Measurements from ENCODE around the gene EP300.

EP300 gene

DNA sequence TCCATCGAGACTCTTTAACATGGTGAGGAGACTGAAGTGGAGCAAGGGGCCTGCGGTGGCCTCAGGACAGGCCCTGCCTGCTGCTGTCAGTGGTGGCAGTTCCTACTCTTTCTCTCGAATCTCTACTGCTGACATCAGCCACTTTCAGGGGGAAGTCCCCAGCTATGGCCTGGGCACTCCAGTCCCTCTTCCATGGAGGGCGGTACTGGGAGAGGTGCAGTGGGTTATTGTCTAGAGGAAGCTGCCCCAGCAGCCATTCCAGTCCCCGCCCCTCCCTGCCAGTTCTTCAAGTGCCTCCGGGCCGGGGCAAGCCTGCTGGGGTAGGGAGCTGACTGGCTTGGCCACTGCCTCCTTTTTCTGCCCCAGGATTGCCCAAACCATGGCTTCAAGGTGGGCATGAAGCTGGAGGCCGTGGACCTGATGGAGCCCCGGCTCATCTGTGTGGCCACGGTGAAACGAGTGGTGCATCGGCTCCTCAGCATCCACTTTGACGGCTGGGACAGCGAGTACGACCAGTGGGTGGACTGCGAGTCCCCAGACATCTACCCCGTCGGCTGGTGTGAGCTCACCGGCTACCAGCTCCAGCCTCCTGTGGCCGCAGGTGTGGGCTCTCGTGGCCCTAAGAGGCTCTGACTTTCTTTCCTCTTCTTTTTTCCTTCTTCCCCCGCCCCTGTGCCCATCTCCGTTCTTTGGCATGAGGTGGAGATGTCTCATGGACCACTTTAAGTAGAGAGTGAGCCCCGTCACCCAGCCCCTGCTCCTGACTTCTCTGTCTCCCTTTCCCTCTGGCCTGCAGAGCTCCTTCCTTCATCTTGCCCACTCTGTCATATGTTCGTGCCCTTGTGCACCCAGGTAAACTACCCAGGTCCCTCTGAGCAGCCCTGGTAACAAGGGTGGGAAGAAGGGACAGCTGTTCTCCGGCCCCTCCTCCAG is 134.6 kb downstream of the EP300 start:
- Histone ChIP-seq H3K4me1 (ENCODE audit: control insufficient read depth, low read length) (no peaks in the 10 kb centered on the region), H3K27ac (ENCODE audit: low read depth, low read length) (no peak overlapping the region), H3K36me3 (ENCODE audit: control insufficient read depth, low read length) (peaks cover 81% of the 10 kb centered on the region), H3K79me2 (ENCODE audit: control insufficient read depth, low read length) (no peaks in the 10 kb centered on the region), H3K9me3 (ENCODE audit: control insufficient read depth, insufficient read depth, low read length) (no peaks in the 10 kb centered on the region), H4K20me1 (ENCODE audit: control insufficient read depth, insufficient read depth, low read depth, low read length) (0 out of 2 replicates have a peak, but pooled peaks cover 4% of the 10 kb centered on the region), H3K4me2 (ENCODE audit: low read length) (no peak overlapping the region), H3K9me2 (replicated peaks; ENCODE audit: control insufficient read depth, low read length) (no peaks in the 10 kb centered on the region), H3K4me3 (ENCODE audit: low read length) (no peak overlapping the region), H3F3A (ENCODE audit: control insufficient read depth, insufficient read depth) (no peaks in the 10 kb centered on the region), H3K27me3 (ENCODE audit: control insufficient read depth, low read length) (no peaks in the 10 kb centered on the region)
- TF ChIP-seq, protein P1, sequence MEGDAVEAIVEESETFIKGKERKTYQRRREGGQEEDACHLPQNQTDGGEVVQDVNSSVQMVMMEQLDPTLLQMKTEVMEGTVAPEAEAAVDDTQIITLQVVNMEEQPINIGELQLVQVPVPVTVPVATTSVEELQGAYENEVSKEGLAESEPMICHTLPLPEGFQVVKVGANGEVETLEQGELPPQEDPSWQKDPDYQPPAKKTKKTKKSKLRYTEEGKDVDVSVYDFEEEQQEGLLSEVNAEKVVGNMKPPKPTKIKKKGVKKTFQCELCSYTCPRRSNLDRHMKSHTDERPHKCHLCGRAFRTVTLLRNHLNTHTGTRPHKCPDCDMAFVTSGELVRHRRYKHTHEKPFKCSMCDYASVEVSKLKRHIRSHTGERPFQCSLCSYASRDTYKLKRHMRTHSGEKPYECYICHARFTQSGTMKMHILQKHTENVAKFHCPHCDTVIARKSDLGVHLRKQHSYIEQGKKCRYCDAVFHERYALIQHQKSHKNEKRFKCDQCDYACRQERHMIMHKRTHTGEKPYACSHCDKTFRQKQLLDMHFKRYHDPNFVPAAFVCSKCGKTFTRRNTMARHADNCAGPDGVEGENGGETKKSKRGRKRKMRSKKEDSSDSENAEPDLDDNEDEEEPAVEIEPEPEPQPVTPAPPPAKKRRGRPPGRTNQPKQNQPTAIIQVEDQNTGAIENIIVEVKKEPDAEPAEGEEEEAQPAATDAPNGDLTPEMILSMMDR (IDR thresholded peaks at IDR 0.05; ENCODE audit: low read depth, low read length, poor library complexity, severe bottlenecking): no peak
- no peak for TF ChIP-seq EZH2phosphoT487 (IDR thresholded peaks at IDR 0.05; ENCODE audit: borderline replicate concordance, low read length)

DNA sequence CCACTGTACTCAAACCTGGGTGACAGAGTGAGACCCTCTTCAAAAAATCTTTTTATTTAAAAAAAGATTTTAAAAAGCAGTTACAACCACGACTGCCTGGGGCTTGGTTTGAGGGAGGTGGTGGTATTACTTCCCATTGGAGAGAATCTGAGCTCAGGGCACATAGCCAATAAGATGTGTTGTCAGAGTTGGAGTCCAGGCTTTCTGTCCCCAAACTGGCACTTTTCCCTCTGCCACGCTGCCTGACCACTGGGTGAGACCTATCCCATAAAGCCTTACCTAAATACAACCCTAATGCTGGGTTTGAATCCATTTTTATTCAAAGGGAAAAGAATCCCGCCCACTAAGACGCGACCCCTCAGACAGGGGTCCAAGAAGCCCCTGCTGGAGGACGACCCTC is 136.8 kb downstream of the EP300 start:
- no peaks in the 10 kb centered on the region for H3K79me2 ChIP-seq (ENCODE audit: control insufficient read depth, low read length)
- H3K9me2 ChIP-seq (replicated peaks; ENCODE audit: control insufficient read depth, low read length): no peaks in the 10 kb centered on the region
- H3F3A ChIP-seq (ENCODE audit: control insufficient read depth, insufficient read depth): no peaks in the 10 kb centered on the region
- H3K4me3 ChIP-seq (ENCODE audit: low read length): no peak overlapping the region
- H3K4me1 ChIP-seq (ENCODE audit: control insufficient read depth, low read length): no peaks in the 10 kb centered on the region
- H4K20me1 ChIP-seq (ENCODE audit: control insufficient read depth, insufficient read depth, low read depth, low read length): peaks cover 7% of the 10 kb centered on the region; the same call in 1 of the 2 replicates
- H3K4me2 ChIP-seq (ENCODE audit: low read length): no peak overlapping the region
- TF ChIP-seq, protein P1 (IDR thresholded peaks at IDR 0.05; ENCODE audit: low read depth, low read length, poor library complexity, severe bottlenecking): no peak
- no peak for TF ChIP-seq EZH2phosphoT487 (IDR thresholded peaks at IDR 0.05; ENCODE audit: borderline replicate concordance, low read length)
- peaks cover 58% of the 10 kb centered on the region for H3K36me3 ChIP-seq (ENCODE audit: control insufficient read depth, low read length)
- H3K9me3 ChIP-seq (ENCODE audit: control insufficient read depth, insufficient read depth, low read length): no peaks in the 10 kb centered on the region
- H3K27ac ChIP-seq (ENCODE audit: low read depth, low read length): no peak overlapping the region
- H3K27me3 ChIP-seq (ENCODE audit: control insufficient read depth, low read length): no peaks in the 10 kb centered on the region
